ENCODE data around the gene ITPRIP.
A peak's percentile ranks its signal among the peaks of the same experiment; 100 is the strongest.

Gene ITPRIP

GRCh38 chr10:104337985-104338735 is at the start of gene ITPRIP:
ITPRIP (minus strand) TSS chr10:104338465; CDS start chr10:104316051, 22,414 bp downstream.
- DNase-seq: peak; percentile 81

GRCh38 chr10:104387130-104387888 is 49.0 kb upstream of the ITPRIP start:
- peak; percentile 21 for DNase-seq

- DNase-seq: no peak
Measured at GRCh38 chr10:104380336-104380735, 42.1 kb upstream of the ITPRIP start.

- no peak for DNase-seq
Measured at GRCh38 chr10:104376784-104377300, 38.6 kb upstream of the ITPRIP start.

- DNase-seq: no peak
Measured at GRCh38 chr10:104374591-104374990, 36.3 kb upstream of the ITPRIP start.

- DNase-seq: no peak
Measured at GRCh38 chr10:104371753-104372152, 33.5 kb upstream of the ITPRIP start.

GRCh38 chr10:104368381-104368780 is 30.1 kb upstream of the ITPRIP start:
- DNase-seq: no peak

- no peak for DNase-seq
Measured at GRCh38 chr10:104367904-104368303, 29.6 kb upstream of the ITPRIP start.

GRCh38 chr10:104359811-104360210 is 21.5 kb upstream of the ITPRIP start:
- no peak for DNase-seq

- DNase-seq: peak; percentile 97
Measured at GRCh38 chr10:104353325-104354048, 15.2 kb upstream of the ITPRIP start, which contains the start of gene CFAP58. CFAP58 (plus strand) TSS chr10:104353833; CDS start chr10:104353898, 65 bp downstream.

GRCh38 chr10:104351919-104352318 is 13.7 kb upstream of the ITPRIP start:
- DNase-seq: no peak

GRCh38 chr10:104351061-104351702 is 12.9 kb upstream of the ITPRIP start:
- peak; percentile 35 for DNase-seq

- peak; percentile 82 for DNase-seq
Measured at GRCh38 chr10:104350127-104350635, 11.9 kb upstream of the ITPRIP start.

- DNase-seq: peak; percentile 30
Measured at GRCh38 chr10:104349623-104350126, 11.4 kb upstream of the ITPRIP start.

GRCh38 chr10:104348601-104349000 is 10.3 kb upstream of the ITPRIP start:
- DNase-seq: no peak

- no peak for DNase-seq
Measured at GRCh38 chr10:104347295-104348045, 9.2 kb upstream of the ITPRIP start.

- no peak for DNase-seq
Measured at GRCh38 chr10:104345941-104346340, 7.7 kb upstream of the ITPRIP start.

GRCh38 chr10:104345515-104345914 is 7.2 kb upstream of the ITPRIP start:
- no peak for DNase-seq

GRCh38 chr10:104344219-104344618 is 6.0 kb upstream of the ITPRIP start:
- DNase-seq: no peak

GRCh38 chr10:104342941-104343411 is 4.7 kb upstream of the ITPRIP start:
- DNase-seq: no peak

GRCh38 chr10:104340641-104341040 is 2.4 kb upstream of the ITPRIP start:
- no peak for DNase-seq
